IMR-90 (cell line): ENCODE measurements around the gene INCENP. TPM values are rescaled to one million over a fixed set of nuclear protein-coding genes. Genes with fewer than 3 reads are reported as not detected.

Source experiments
- ATAC-seq: fragments of 200-7000 bp; cut with Tn5 transposase; 2 replicates; pipeline ENCODE4 v1.9.1; 2020; ENCODE audit warnings: low read depth, mild to moderate bottlenecking, moderate library complexity
- BruUV-seq: library from RNA; stranded (reverse); fragments of 400-500 nt; replicated peaks from 2 replicates; lab custom pipeline; 2021; lab: Mats Ljungman, UMichigan
- CTCF ChIA-PET: fragments of 300-600 bp; formaldehyde crosslinking; extraction: SDS; loops from one replicate; lab custom pipeline; 2021; ENCODE audit warnings: antibody characterized with exemption; lab: Yijun Ruan, JAX
- POLR2A ChIA-PET: fragments of 300-600 bp; sonication (Branson Sonifier 250); formaldehyde crosslinking; loops from one replicate; lab custom pipeline; 2022; ENCODE audit warnings: antibody characterized with exemption; ENCODE audit not compliant: unreplicated experiment; lab: Charles Lee
- DNase-seq: peaks from one replicate; pipeline ENCODE4 v3.0.0; 2013
- H2AFZ ChIP-seq: replicated peaks from 2 replicates; pipeline ENCODE3; 2013; ENCODE audit warnings: low read length, mild to moderate bottlenecking; ENCODE audit not compliant: poor library complexity
- H2AK5ac ChIP-seq: 2 replicates; pipeline ENCODE4 v1.6.1; 2013; ENCODE audit warnings: low read depth, low read length, inconsistent platforms
- H2AK9ac ChIP-seq: replicated peaks from 2 replicates; pipeline ENCODE3; 2013; ENCODE audit warnings: mild to moderate bottlenecking, low read depth, low read length, moderate library complexity; ENCODE audit not compliant: poor library complexity
- H2BK120ac ChIP-seq: 2 replicates; pipeline ENCODE4 v1.6.1; 2013; ENCODE audit warnings: low read depth, low read length, inconsistent platforms
- H2BK15ac ChIP-seq: 3 replicates; pipeline ENCODE4 v1.6.1; 2013; ENCODE audit warnings: low read depth, low read length, inconsistent platforms
- H2BK20ac ChIP-seq: 2 replicates; pipeline ENCODE4 v1.6.1; 2013; ENCODE audit warnings: low read depth, mild to moderate bottlenecking, inconsistent platforms, low read length, moderate library complexity
- H2BK5ac ChIP-seq: 2 replicates; pipeline ENCODE4 v1.6.1; 2013; ENCODE audit warnings: mild to moderate bottlenecking, low read depth, low read length, inconsistent platforms; ENCODE audit not compliant: poor library complexity, severe bottlenecking
- H3K14ac ChIP-seq: replicated peaks from 2 replicates; pipeline ENCODE4 v1.6.1; 2013; ENCODE audit warnings: low read depth, low read length, inconsistent platforms
- H3K18ac ChIP-seq: 2 replicates; pipeline ENCODE4 v1.6.1; 2013; ENCODE audit warnings: low read depth, low read length, control low read depth
- H3K23ac ChIP-seq: 2 replicates; pipeline ENCODE4 v1.6.1; 2013; ENCODE audit warnings: low read depth, low read length, inconsistent platforms
- H3K27ac ChIP-seq: 2 replicates; pipeline ENCODE4 v1.5.1; 2013; ENCODE audit warnings: mild to moderate bottlenecking, control low read depth, low read length; ENCODE audit not compliant: insufficient read depth
- H3K27me3 ChIP-seq: 2 replicates; pipeline ENCODE4 v1.6.1; 2013; ENCODE audit warnings: low read length; ENCODE audit not compliant: control insufficient read depth, insufficient read depth
- H3K36me3 ChIP-seq: 2 replicates; pipeline ENCODE4 v1.6.1; 2013; ENCODE audit warnings: low read length, mixed read lengths; ENCODE audit not compliant: control insufficient read depth, insufficient read depth
- H3K4ac ChIP-seq: 2 replicates; pipeline ENCODE4 v1.6.1; 2013; ENCODE audit warnings: low read depth, low read length, inconsistent platforms
- H3K4me1 ChIP-seq: 2 replicates; pipeline ENCODE4 v1.6.1; 2013; ENCODE audit warnings: low read length, mixed read lengths; ENCODE audit not compliant: control insufficient read depth, insufficient read depth
- H3K4me2 ChIP-seq: 2 replicates; pipeline ENCODE4 v1.6.1; 2013; ENCODE audit warnings: low read depth, mild to moderate bottlenecking, control low read depth, low read length, moderate library complexity
- H3K4me3 ChIP-seq: 2 replicates; pipeline ENCODE4 v1.5.1; 2013; ENCODE audit warnings: low read depth, mild to moderate bottlenecking, control low read depth, low read length, moderate library complexity; ENCODE audit not compliant: insufficient read depth
- H3K56ac ChIP-seq: 2 replicates; pipeline ENCODE4 v1.6.1; 2013; ENCODE audit warnings: low read length, inconsistent platforms; ENCODE audit not compliant: insufficient read depth; ENCODE audit errors: extremely low read depth
- H3K79me1 ChIP-seq, 2 experiments: 2 replicates each; pipeline ENCODE4 v1.6.1; 2013; ENCODE audit warnings: low read length in 2 of 2, inconsistent platforms in 1 of 2, low read depth in 1 of 2
- H3K9ac ChIP-seq: 2 replicates; pipeline ENCODE4 v1.6.1; 2013; ENCODE audit warnings: low read depth, low read length, control low read depth
- H3K9me1 ChIP-seq: 2 replicates; pipeline ENCODE4 v1.6.1; 2013; ENCODE audit warnings: low read length, inconsistent platforms; ENCODE audit not compliant: insufficient read depth
- H3K9me3 ChIP-seq: 2 replicates; pipeline ENCODE4 v1.6.1; 2013; ENCODE audit warnings: low read length; ENCODE audit not compliant: control insufficient read depth, insufficient read depth
- H4K20me1 ChIP-seq: 2 replicates; pipeline ENCODE4 v1.6.1; 2013; ENCODE audit warnings: low read length, inconsistent platforms; ENCODE audit not compliant: insufficient read depth
- H4K5ac ChIP-seq: 2 replicates; pipeline ENCODE4 v1.6.1; 2013; ENCODE audit warnings: mild to moderate bottlenecking, low read depth, low read length, control low read depth
- H4K8ac ChIP-seq, 2 experiments: 2 replicates each; pipeline ENCODE4 v1.6.1; 2013; ENCODE audit warnings: low read depth in 2 of 2, low read length in 2 of 2, control low read depth in 1 of 2, inconsistent platforms in 1 of 2
- H4K91ac ChIP-seq: 2 replicates; pipeline ENCODE4 v1.6.1; 2013; ENCODE audit warnings: low read depth, low read length, inconsistent platforms; ENCODE audit not compliant: insufficient read depth
- BHLHE40 ChIP-seq: fragments of 150-350 bp; IDR thresholded peaks from 2 replicates; pipeline ENCODE4 v1.6.1; 2016; ENCODE audit warnings: mild to moderate bottlenecking, low read depth, low read length
- MAZ ChIP-seq: IDR thresholded peaks from 2 replicates; pipeline ENCODE4 v1.6.1; 2012; ENCODE audit warnings: low read depth, mild to moderate bottlenecking, low read length, improper control_type of control experiment, moderate library complexity, borderline replicate concordance
- POLR2A ChIP-seq: IDR thresholded peaks from 2 replicates; pipeline ENCODE4 v1.6.1; 2012; ENCODE audit warnings: mild to moderate bottlenecking, low read depth, low read length
- USF2 ChIP-seq: fragments of 150-350 bp; IDR thresholded peaks from 2 replicates; pipeline ENCODE4 v1.6.1; 2017; ENCODE audit warnings: mild to moderate bottlenecking, antibody characterized with exemption, low read length, low read depth
- WGBS, 2 experiments: methylation state at CpG; one replicate each; pipeline versions ENCODE4 v1.1.5 to v1.1.7; 2013; ENCODE audit warnings: missing lambda C conversion rate in 2 of 2; ENCODE audit not compliant: insufficient read length in 1 of 2; ENCODE audit errors: extremely low coverage in 2 of 2; 5-methylcytosine and 5-hydroxymethylcytosine counted together
- dilution Hi-C: fragments of 300-500 bp; cut with HindIII; formaldehyde crosslinking; loops from one replicate; pipeline ENCODE4 v1.14.3; 2018; ENCODE audit warnings: low sequenced_read_pairs; ENCODE audit not compliant: unreplicated experiment
- in situ Hi-C: fragments of 300-500 bp; cut with MboI; formaldehyde crosslinking; loops from 3 replicates; pipeline ENCODE4 v1.14.3; 2019; ENCODE audit warnings: low sequenced_read_pairs, inconsistent platforms, mixed read lengths
- intact Hi-C: fragments of 100-400 bp; cut with micrococcal nuclease; formaldehyde crosslinking; loops from 2 replicates; pipeline ENCODE4 v1.10.0; 2022
- polyA plus RNA-seq, 3 experiments: library from polyadenylated mRNA; depleted of rRNA; stranded (reverse); fragments of >200 nt; gene quantifications; 2 replicates each; pipeline ENCODE4 v1.2.3, GENCODE V29; 2012; ENCODE audit warnings: low replicate concordance in 1 of 3
- total RNA-seq: library from RNA; depleted of rRNA; stranded (reverse); fragments of >200 nt; gene quantifications from 2 replicates; pipeline ENCODE4 v1.2.3, GENCODE V29; 2012

Gene INCENP
- total and polyA plus RNA-seq, 2 of the 4 experiments (the other 2 are of a cell fraction), result 18.6 to 23.8 TPM

- no peak overlapping the region for H2BK15ac ChIP-seq
- no peak overlapping the region for H3K18ac ChIP-seq
- H2BK5ac ChIP-seq, result no peak overlapping the region
- no peak overlapping the region for H2BK120ac ChIP-seq
- WGBS, 2 experiments, result no CpG with 5 or more reads among the region's 4 CpGs
- intact Hi-C loops (no loop called here), in situ Hi-C loops (no loop called here), dilution Hi-C loops (no loop called here)
- H2AK5ac ChIP-seq, result no peak overlapping the region
- no peak overlapping the region for H3K4ac ChIP-seq
- no peak overlapping the region for H2AK9ac ChIP-seq
- H3K36me3 ChIP-seq, result no peaks in the 10 kb centered on the region
- no peak overlapping the region for H4K91ac ChIP-seq
- H4K5ac ChIP-seq, result no peak overlapping the region
- no peak overlapping the region for H2AFZ ChIP-seq
- no TSS peak for BruUV-seq
- peaks cover 0 to 11% of the 10 kb centered on the region in 2 experiments; a peak in 3 of 4 replicates for H3K79me1 ChIP-seq
- TF ChIP-seq MAZ (no peak), BHLHE40 (no peak), POLR2A (no peak), USF2 (no peak)
- no peak overlapping the region for H3K56ac ChIP-seq
- H3K4me2 ChIP-seq, result no peak overlapping the region
- H3K9me1 ChIP-seq, result no peaks in the 10 kb centered on the region
- no peak overlapping the region for H3K23ac ChIP-seq
- no peaks in the 10 kb centered on the region for H3K27me3 ChIP-seq
- H3K14ac ChIP-seq, result no peak overlapping the region
- H4K8ac ChIP-seq, result no peak overlapping the region
- no peak for ATAC-seq
- ChIA-PET CTCF (no interaction called here), POLR2A (no interaction called here)
- no peaks in the 10 kb centered on the region for H4K20me1 ChIP-seq
- no peak overlapping the region for H3K4me3 ChIP-seq
- DNase-seq, result no peak
- no peak overlapping the region for H3K9ac ChIP-seq
- no peak overlapping the region for H3K27ac ChIP-seq
- H3K9me3 ChIP-seq, result peaks cover 4% of the 10 kb centered on the region
- no peak overlapping the region for H2BK20ac ChIP-seq
- no peaks in the 10 kb centered on the region; the same call in 1 of the 2 replicates for H3K4me1 ChIP-seq
These were observed 3.8 kb upstream of the INCENP start for GRCh38 chr11:62120001-62120400.
